Retina (tissue), 1 donor: ENCODE measurements around the gene ADGRL2.

Experiments used
- DNase-seq: peaks from one replicate; pipeline ENCODE4 v3.0.0-alpha.2; 2016

Gene ADGRL2

DNA sequence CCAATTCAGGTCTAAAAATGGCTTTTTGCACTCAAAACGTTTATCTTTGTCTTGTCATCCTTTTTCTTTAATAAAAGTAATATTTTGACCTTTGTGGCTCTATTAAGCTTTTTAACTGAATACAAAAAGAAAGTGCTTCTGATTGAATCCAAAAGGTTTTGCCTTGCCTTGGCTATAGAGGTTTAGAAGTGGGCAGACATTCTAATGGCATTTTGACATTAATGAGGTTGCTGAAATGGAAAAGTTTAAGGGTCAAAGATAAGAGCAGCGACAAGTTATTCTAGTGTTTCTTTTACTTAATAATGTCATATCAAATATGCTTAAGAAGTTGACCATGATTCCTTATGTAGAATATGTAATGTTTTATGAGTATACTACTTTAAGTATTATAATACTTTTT lies 120.2 kb downstream of the ADGRL2 start:
- DNase-seq = no peak

DNA sequence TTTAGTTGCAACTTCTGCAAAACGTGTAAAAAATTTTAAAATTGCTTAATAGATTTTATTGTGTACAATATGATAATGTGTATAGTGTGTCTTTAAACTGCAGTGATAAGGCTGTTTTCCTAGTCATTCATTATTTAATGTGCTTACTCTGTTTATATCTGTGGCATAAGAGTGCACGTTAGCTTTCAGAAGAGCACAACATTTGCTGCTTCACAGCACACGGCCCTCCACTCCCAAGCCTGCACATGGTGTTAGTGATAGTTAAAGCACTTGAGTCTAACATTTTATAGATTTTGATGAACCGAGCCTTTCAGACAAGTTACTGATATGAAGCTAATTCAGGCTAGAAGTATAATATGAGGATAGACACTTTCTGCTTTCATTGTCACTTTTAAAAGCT lies 120.6 kb downstream of the ADGRL2 start:
- DNase-seq = peak; percentile 39

GRCh38 chr1:81921851-81922462 lies 121.2 kb downstream of the ADGRL2 start:
- DNase-seq = no peak

DNA sequence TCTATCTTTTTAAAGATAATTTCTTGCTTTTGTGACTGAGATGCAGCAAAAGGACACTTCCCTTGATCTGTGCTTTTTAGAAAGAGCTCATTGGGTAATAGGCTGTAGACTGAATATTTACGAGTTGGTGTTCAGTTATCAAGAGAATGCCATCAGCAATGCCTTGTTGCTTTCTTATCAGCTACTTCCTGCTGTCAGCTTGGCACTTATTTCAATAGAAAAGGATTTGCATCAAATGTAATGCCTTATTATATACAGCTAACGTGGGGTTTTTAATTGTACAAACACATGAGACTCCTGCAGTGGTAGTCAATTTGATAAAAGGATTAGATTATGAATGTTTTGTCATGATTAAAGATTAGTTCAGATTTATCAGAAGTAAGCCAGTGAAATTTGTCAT lies 122.2 kb downstream of the ADGRL2 start:
- DNase-seq = no peak

- no peak for DNase-seq
These were observed 128.4 kb downstream of the ADGRL2 start for GRCh38 chr1:81929106-81929505.

- no peak for DNase-seq
These were observed 136.1 kb downstream of the ADGRL2 start for GRCh38 chr1:81936853-81937252.

DNA sequence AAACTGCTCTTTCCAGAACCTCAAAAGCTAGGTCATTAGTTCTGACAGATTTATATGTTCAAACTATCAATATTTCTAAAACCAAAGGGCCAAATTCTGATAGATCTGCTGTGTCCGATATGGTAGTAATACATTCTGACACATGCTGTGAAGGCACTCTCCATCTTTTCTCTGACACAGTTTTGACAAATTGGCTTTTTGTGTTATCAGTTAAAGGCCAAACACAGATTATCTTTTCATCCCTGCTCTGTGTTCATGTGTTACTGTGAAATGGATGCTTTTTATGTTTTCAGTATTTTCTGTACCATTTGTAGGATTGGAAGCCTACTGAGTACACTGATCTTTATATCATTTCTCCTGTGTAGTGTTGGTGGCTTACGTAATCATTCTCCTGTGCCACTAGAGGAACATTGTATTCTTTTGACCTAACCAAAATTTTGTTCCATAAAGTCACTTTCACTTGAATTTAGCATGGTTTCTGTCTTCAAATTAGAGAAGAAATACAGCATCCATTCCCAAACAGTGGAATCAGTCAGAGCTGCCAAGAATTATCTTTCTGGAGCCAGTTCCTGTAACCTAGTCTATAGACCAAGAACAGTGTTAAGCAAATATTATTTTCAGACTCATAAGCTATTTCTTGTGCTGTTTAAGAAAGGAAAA lies 137.2 kb downstream of the ADGRL2 start:
- DNase-seq = no peak

- no peak for DNase-seq
These were observed 147.8 kb downstream of the ADGRL2 start for GRCh38 chr1:81948495-81948894.

DNA sequence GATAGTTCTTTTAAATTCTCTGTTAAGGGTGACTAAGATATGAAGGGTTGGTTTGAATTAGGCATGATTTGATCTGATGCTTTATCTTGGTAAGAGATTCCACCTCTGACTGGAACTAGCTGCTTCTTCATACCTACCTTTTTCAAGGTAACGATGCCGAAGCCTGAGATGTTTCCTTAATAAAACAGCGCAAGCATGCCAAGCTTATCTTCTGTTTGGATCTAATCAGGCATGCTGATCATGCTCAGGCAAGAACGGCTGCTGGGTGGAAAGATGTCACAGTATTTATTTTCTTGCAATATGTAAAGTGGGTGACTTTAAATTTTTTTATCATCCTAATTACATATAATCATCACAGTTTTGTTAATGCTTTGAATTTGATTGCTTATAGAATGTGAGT lies 148.7 kb downstream of the ADGRL2 start:
- no peak for DNase-seq

DNA sequence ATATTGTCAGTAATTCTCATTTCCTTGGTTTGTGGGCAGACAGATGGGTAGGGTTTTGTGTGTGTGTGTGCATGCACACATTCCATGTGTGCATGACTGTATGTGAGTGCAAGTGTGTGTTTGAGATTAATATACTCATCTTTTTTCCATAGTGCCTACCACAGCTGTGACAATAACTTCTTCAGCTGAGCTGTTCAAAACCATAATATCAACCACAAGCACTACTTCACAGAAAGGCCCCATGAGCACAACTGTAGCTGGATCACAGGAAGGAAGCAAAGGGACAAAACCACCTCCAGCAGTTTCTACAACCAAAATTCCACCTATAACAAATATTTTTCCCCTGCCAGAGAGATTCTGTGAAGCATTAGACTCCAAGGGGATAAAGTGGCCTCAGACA lies 149.3 kb downstream of the ADGRL2 start:
- DNase-seq = no peak

- no peak for DNase-seq
These were observed 150.0 kb downstream of the ADGRL2 start for GRCh38 chr1:81950591-81951244.

GRCh38 chr1:81954534-81955020 lies 153.8 kb downstream of the ADGRL2 start:
- DNase-seq = no peak

GRCh38 chr1:81967951-81968350 lies 167.2 kb downstream of the ADGRL2 start:
- DNase-seq = no peak

GRCh38 chr1:81970416-81970815 lies 169.7 kb downstream of the ADGRL2 start:
- peak; percentile 73 for DNase-seq

- peak; percentile 84 for DNase-seq
These were observed 173.6 kb downstream of the ADGRL2 start for GRCh38 chr1:81974222-81974841.

DNA sequence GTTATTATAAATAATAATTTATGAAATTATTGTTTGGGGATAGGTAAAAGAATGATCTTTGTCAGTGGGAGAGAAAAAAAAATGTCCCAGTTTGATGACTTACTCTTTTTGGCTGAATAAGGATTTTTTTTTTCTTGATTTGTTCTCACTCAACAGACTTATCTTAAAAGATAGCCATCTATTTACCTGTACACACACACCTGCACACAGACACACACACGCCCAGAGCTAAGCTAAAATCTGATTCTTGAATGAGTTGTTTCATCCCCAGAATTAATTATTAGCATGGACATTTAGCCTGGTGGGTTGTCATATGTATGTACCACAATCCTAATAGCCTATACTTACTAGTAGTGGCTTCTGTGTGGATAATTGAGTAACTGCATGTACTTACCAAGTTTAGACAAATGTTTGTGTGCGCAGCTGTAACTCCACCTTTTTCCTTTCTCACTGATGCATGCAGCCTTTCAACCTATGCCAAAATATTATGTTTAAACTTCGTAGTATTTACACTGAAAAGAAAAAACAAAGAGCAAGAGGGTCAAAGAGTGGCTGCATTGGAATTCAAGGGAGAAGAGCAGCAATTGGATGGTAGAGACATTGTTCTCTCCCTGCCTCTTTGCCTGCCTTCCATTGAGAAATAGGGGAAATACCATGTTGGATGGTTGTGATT lies 174.3 kb downstream of the ADGRL2 start:
- DNase-seq = no peak

DNA sequence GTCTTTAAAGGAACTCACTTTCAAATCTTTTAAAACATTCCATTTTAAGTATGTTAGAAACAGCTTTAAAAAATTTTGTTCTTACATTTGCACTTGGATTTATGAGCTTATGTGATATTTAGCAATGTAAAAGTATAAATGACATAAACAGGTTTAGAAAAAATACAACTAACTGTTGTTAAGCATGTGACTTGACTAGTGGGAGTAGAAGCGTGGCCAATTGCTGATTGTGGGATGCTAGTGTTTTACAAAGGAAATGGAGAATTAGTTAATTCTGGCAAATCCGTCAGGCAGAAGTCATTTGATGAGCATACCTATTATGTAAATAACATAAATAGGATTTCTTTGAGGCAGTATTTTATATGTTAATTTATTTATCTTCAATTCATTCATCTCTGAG lies 175.8 kb downstream of the ADGRL2 start:
- DNase-seq = no peak

- no peak for DNase-seq
These were observed 178.2 kb downstream of the ADGRL2 start for GRCh38 chr1:81978945-81979344.

- DNase-seq = no peak
These were observed 181.8 kb downstream of the ADGRL2 start for GRCh38 chr1:81982523-81982922.

DNA sequence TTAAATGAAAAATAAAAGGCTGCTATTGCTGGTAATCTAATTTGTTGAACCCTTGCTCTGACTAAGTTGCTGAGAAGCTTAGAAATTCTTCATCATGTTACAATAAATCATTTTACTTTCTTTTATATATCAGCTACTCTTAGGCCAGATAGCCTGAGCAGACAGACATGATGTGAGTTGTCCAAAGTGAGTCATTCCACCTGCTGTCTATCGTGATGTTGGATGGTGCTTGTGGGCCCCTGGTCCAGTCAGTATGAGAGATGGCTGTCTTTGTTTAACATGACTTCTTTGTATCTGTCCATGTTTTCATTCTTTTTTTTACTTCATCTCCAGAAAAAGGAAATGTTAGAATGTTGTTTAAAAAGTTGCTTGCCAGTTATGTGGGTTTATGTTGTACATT lies 188.8 kb downstream of the ADGRL2 start:
- DNase-seq = no peak

- no peak for DNase-seq
These were observed 189.5 kb downstream of the ADGRL2 start for GRCh38 chr1:81990241-81990640.

DNA sequence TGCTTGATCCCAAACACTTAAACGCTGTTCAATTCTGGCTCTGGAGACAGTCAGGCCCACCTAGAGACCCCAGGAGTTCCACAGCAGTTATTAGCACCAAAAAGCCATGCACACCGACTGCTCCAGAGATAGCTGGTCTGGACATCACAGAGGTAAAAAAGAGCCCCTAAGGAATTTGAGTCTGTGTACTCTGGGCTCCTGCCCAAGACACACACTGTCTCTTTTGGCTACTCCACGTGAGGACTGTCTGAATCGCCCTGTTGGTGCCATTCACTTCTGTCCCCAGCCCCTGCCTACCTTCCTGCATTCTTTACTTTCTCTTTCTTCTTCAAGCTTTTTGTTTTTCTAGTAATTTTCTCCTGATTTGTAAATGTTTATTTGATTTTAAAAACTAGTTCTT lies 197.4 kb downstream of the ADGRL2 start:
- DNase-seq = no peak

GRCh38 chr1:81999364-81999763 lies 198.6 kb downstream of the ADGRL2 start:
- no peak for DNase-seq
